Measurements from ENCODE around the gene PHLPP1. TPM values are rescaled to one million over a fixed set of nuclear protein-coding genes. Genes with fewer than 3 reads are reported as not detected.
A peak's percentile ranks its signal among the peaks of the same experiment; 100 is the strongest.

The PHLPP1 gene
- total and polyA plus RNA-seq, 2 of the 13 experiments (the other 11 are each of a cell fraction or from before 2014, with no cell fraction given), result 9.8 to 18.5 TPM

- TF ChIP-seq FOSL2 (CRISPR knock-in tag; IDR thresholded peaks at IDR 0.05) (peak; percentile 97), ZBTB20 (CRISPR knock-in tag; IDR thresholded peaks at IDR 0.05; ENCODE audit: borderline replicate concordance, low read depth) (peak; percentile 53; the same call in 1 of the 2 replicates), RBAK (CRISPR knock-in tag; IDR thresholded peaks at IDR 0.05) (no peak), GATAD2A (CRISPR knock-in tag; IDR thresholded peaks at IDR 0.05) (peak; percentile 90), HNRNPUL1 (IDR thresholded peaks at IDR 0.05; ENCODE audit: low read depth, low read length) (no peak), NR2F6 (IDR thresholded peaks at IDR 0.05) (no peak; the same call in 1 of the 2 replicates), NR2F6 (CRISPR knock-in tag; IDR thresholded peaks at IDR 0.05) (peak; percentile 39; the same call in 1 of the 2 replicates), TERF1 (CRISPR knock-in tag; IDR thresholded peaks at IDR 0.05) (no peak), YY1 (IDR thresholded peaks at IDR 0.05; ENCODE audit: insufficient read depth, insufficient replicate concordance, low read depth, low read length) (peak; percentile 14), MEF2D (CRISPR knock-in tag; IDR thresholded peaks at IDR 0.05) (no peak), PAXIP1 (CRISPR knock-in tag; conservative IDR thresholded peaks at IDR 0.05) (peak; percentile 94), MATR3 (CRISPR knock-in tag; IDR thresholded peaks at IDR 0.05) (no peak), RFX3 (CRISPR knock-in tag; IDR thresholded peaks at IDR 0.05) (no peak), ZNF260 (CRISPR knock-in tag; IDR thresholded peaks at IDR 0.05; ENCODE audit: borderline replicate concordance, low read depth) (no peak), AHDC1 (CRISPR knock-in tag; IDR thresholded peaks at IDR 0.05; ENCODE audit: borderline replicate concordance) (peak; percentile 84; the same call in 1 of the 2 replicates), STAT5B (CRISPR knock-in tag; IDR thresholded peaks at IDR 0.05) (no peak), ATF7-NPFF (CRISPR knock-in tag; IDR thresholded peaks at IDR 0.05; ENCODE audit: low read depth) (no peak), SNAPC5 (CRISPR knock-in tag; IDR thresholded peaks at IDR 0.05; ENCODE audit: borderline replicate concordance) (no peak), ZKSCAN1 (IDR thresholded peaks at IDR 0.05; ENCODE audit: low read length) (no peak), GATAD1 (CRISPR knock-in tag; IDR thresholded peaks at IDR 0.05) (no peak), HOXA3 (CRISPR knock-in tag; IDR thresholded peaks at IDR 0.05) (peak; percentile 33; the same call in 1 of the 2 replicates), ZNF543 (CRISPR knock-in tag; IDR thresholded peaks at IDR 0.05) (0 out of 2 replicates have a peak, but pooled peaks have one; percentile 29)
Measured at GRCh38 chr18:62741118-62741566, 25.8 kb downstream of the PHLPP1 start (continued).
